WI38 (cell line): ENCODE data around the gene COL23A1.

Experiments used
- H3K4me3 ChIP-seq: 2 replicates; pipeline ENCODE4 v1.5.1; 2011; ENCODE audit warnings: low read depth, mild to moderate bottlenecking, control low read depth, low read length
- CTCF ChIP-seq: IDR thresholded peaks from 2 replicates; pipeline ENCODE4 v1.5.1; 2012; ENCODE audit warnings: low read depth, mild to moderate bottlenecking, control low read depth, low read length

Gene COL23A1

GRCh38 chr5:178298283-178298807 lies 291.8 kb downstream of the COL23A1 start:
- H3K4me3 ChIP-seq, result no peak overlapping the region
- no peak for TF ChIP-seq CTCF

- no peak overlapping the region for H3K4me3 ChIP-seq
These were observed 292.4 kb downstream of the COL23A1 start for GRCh38 chr5:178297751-178298150.

GRCh38 chr5:178296066-178296465 lies 294.1 kb downstream of the COL23A1 start:
- no peak overlapping the region for H3K4me3 ChIP-seq
- TF ChIP-seq CTCF, result no peak

More at GRCh38 chr5:178297751-178298150, 292.4 kb downstream of the COL23A1 start:
- no peak for TF ChIP-seq CTCF

- no peak overlapping the region for H3K4me3 ChIP-seq
- no peak for TF ChIP-seq CTCF
These were observed 294.6 kb downstream of the COL23A1 start for GRCh38 chr5:178295589-178295988.

GRCh38 chr5:178293815-178294214 lies 296.4 kb downstream of the COL23A1 start:
- no peak overlapping the region for H3K4me3 ChIP-seq
- no peak for TF ChIP-seq CTCF

- no peak overlapping the region for H3K4me3 ChIP-seq
- no peak for TF ChIP-seq CTCF
These were observed 296.8 kb downstream of the COL23A1 start for GRCh38 chr5:178293400-178293799.

- TF ChIP-seq CTCF, result no peak
- H3K4me3 ChIP-seq, result no peak overlapping the region
These were observed 297.4 kb downstream of the COL23A1 start for GRCh38 chr5:178292826-178293205.
